AG08396 (cell line): Measurements from ENCODE around the gene BIN2.
"Not testable (repeated sequence)": the region's sequence is repeated elsewhere in the genome, so short reads cannot be mapped to it uniquely, and the experiment has no call there.

Experiments
- DNase-seq: peaks from one replicate; pipeline ENCODE4 v3.0.0; 2012; ENCODE audit warnings: low spot score, mixed read lengths

The BIN2 gene

GRCh38 chr12:51345681-51346080 is 21.7 kb upstream of the BIN2 start:
- peak; percentile 35 for DNase-seq

GRCh38 chr12:51343201-51343600 is 19.2 kb upstream of the BIN2 start:
- no peak for DNase-seq

DNA sequence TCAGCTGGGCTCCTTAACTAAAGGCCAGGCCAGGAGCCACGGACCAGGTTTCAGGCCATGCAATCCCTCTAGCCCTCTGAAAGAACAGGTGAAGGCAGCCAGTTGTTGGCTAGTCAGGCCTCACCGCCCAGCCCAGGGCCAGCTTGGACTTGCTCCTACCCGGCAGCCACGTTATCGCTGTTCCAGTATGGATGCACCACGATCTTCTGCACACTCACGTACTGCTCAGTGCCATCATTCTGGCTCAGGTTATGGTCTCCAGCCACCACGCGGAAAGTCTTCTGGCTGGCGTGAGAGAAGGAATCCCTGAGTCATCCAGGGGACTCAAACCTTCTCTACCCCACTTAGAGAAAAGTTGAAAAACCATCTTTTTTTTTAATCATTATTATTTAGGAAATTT is 18.4 kb upstream of the BIN2 start:
- DNase-seq, result no peak

DNA sequence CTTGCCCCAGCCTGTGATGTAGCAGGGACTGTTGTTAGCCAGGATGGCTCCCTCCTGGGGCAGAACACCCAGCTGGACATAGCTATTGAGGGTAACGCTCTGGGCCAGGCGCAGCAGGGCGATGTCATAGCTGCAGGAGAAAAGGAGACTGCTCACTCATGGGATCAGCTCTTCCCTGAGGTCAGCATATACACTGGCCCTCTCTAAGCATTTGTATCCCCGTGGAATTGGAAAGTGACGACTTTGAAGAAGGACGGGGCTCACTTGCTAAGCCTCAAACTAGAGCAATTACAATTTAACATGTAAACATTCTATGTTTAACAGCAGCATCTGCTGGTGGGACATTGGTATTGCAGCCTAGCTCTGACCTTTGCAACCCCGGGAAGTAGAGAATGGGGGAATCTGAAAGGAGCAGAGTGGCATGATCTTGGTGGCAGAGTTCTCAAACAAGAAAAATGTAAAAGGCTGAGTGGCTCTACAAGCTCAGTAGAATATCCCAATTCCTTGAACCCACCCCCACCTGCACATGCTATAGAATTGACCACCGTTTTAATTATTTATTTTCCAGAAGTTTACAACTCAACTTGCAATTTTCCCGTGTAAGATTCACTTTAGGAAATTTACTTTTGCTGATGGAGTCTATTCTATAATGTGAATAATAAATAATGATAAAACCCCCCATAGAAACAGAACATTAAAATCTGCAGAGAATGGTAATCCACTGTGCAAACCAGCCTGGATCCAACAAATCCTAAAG is 17.5 kb upstream of the BIN2 start:
- peak; percentile 77 for DNase-seq

DNA sequence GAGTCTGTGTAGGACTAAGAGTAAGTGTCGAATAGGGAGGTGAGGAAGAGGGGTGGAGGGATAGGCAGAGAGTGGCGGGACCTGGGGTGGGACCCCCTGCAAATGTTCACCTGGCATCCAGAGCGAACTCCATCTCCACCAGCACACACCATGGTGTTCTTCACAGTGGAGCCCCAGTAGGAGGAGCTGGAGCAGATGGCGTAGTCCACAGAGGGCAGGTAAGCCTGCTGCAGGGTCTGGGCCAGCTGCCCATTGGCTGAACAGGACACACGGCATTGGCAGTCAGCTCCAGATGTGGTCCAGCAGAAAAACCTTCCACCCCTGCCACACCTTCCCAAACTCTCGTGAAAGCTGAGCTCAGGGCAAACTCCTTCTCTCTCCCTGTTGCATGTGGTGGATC is 15.8 kb upstream of the BIN2 start:
- DNase-seq, result no peak

DNA sequence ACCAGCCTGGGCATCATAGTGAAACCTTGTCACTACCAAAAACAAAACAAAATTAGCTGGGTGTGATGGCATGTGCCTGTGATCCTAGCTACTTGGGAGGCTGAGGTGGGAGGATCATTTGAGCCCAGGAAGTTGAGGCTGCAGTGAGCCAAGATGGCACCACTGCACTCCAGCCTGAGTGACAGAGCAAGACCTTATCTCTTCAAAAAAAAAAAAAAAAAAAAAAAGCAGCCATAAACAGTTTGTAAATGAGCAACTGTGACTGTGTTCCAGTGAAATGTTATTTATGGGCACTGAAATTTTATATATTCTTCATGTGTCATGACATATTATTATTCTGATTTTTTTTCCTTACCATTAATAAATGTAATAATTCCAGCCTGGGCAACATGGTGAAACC is 13.4 kb upstream of the BIN2 start:
- DNase-seq, result not testable (repeated sequence)

- no peak for DNase-seq
Measured at GRCh38 chr12:51335931-51336330, 12.0 kb upstream of the BIN2 start.

GRCh38 chr12:51334764-51335163 is 10.8 kb upstream of the BIN2 start:
- DNase-seq, result no peak

- no peak for DNase-seq
Measured at GRCh38 chr12:51333536-51333935, 9.6 kb upstream of the BIN2 start.

DNA sequence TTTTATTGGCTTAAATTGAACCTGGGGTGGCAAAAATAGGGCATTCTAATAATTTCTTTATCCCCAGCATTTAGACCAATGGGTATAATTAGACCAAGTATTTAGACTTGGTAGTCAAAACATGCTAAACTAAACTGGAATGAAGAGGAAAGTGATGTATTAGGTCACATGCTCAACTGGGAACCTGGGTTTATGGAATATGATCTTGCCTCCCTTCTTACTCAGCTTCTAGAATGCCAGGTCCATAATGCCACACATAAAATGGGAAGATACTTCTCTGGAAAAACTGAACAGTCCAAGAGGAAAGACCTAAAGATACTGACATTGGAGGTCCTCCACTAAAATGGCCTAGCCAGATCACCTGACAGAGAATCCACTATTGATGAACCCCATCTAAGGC is 6.2 kb upstream of the BIN2 start:
- no peak for DNase-seq

DNA sequence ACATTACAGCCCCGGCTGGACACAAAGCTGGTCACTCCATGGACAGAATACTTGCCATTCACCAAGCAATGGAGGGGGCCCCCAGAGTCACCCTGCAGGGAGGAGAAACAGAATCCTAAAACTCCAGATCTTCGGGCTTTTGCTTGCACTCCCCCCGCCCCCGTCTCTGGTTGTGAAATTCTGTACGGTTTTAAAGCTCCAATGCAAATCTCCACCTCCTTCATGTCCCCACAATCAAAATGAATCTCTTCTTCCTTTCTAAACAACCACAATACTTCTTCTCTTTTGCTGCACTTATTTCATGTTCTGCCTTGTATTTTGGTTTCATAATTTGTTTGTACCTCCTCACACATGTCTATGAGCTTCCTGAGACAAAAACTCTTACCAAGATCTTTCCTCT is 5.8 kb upstream of the BIN2 start:
- DNase-seq, result no peak

GRCh38 chr12:51328587-51328986 is 4.6 kb upstream of the BIN2 start:
- no peak for DNase-seq

DNA sequence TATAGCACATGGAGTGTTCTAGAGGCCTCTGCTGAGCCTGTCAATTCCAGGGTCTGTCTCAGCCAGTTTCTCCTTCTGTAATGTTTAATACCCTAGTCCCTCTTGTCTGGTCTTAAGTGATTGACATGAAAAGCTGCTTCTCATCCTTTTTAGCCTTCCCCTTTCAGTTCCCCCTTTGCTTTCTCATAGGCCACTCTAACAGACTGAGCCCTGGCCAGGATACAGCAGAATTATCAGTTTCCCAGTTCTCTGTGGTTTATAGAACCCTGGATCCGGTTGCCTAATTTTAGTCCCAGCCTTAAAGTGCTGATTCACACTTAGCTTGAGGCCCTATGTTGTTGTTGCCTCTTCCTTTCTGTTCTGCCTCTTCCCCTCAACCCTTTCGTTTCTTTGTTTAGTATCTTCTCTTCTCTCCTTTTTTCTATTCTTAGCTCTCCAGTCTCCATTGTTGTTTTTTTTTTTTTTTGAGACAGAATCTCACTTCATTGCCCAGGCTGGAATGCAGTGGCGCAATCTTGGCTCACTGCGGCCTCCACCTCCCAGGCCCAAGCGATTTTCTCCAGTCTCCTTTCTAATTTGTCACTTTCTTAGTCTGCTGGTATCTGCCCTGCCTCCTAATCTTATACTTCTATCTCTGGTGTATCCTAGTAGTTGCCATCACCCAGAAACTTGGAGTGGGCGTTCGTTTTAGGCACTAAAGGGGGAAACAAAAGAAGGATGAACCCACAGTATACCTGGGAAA is 2.9 kb upstream of the BIN2 start:
- peak; percentile 52 for DNase-seq

DNA sequence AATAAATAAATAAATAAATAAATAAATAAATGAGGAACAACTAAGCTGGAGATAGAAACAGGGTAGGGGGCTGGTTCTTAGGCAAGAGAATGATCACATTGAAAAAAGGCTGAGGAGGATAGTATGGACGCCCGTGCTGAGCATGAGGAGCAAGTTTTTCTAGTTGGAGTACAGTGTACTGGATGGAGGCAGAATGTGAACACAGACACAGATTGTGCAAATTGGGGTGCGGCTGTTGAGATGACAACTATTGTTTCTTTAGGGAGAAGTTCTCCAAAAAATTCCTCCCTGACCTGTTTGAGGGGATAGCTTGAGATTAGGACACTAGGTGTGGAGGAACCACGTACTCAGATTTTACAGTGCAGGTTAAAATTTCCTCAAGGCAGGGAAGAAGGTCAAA is 979 bp upstream of the BIN2 start:
- DNase-seq, result no peak

- DNase-seq, result no peak
Measured at GRCh38 chr12:51323317-51323960, 535 bp downstream of the BIN2 start.

- DNase-seq, result no peak
Measured at GRCh38 chr12:51322452-51322851, 1.5 kb downstream of the BIN2 start.

DNA sequence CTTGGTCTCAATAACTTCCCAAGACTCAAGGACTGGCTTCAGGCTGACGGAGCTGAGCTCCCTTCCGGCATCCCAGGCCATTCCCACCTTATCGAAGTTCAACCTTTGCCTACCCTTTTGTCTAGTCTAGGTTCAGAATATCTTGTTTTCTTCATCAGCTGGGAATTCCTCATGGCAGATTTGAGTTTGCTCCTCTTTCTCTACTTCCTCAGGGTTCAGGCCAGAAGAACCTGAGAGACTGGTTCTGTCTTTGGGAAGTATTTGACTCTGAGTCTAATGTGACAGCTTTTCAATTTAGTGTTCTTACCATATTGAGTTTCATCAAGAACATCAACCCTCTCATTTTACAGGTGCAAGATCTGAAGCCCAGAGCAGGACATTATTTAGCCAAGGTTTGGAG is 2.1 kb downstream of the BIN2 start:
- DNase-seq, result no peak

DNA sequence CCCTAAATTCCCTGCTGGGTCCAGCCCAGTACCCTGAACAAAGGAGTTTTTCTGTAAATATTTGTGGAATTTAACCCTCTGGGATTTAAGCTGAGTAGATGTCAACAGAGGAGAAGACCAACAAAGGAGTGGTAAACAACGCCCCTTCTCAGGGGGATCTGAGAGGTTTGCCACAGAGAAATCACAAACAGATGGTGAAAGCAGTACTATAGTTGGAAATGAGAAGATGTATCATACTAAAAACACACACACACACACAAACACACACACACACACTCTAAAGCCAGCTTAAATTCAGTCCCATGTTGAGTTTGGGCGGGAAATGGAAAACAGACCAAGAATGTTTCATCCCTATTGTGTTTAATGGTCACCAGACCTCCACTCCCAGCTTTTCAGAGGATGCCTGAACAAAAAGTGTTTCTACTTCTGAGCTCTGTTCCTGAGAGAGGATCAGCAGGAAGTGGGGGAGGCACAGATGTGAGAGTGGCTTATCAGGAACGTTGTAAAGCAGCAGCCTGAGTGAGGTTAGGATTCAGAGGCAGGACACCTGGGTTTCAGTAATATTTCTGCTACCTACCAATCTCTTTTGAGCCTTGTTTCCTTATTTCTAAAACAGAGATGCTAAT is 3.2 kb downstream of the BIN2 start:
- no peak for DNase-seq

GRCh38 chr12:51320311-51320694 is 3.7 kb downstream of the BIN2 start:
- DNase-seq, result no peak

DNA sequence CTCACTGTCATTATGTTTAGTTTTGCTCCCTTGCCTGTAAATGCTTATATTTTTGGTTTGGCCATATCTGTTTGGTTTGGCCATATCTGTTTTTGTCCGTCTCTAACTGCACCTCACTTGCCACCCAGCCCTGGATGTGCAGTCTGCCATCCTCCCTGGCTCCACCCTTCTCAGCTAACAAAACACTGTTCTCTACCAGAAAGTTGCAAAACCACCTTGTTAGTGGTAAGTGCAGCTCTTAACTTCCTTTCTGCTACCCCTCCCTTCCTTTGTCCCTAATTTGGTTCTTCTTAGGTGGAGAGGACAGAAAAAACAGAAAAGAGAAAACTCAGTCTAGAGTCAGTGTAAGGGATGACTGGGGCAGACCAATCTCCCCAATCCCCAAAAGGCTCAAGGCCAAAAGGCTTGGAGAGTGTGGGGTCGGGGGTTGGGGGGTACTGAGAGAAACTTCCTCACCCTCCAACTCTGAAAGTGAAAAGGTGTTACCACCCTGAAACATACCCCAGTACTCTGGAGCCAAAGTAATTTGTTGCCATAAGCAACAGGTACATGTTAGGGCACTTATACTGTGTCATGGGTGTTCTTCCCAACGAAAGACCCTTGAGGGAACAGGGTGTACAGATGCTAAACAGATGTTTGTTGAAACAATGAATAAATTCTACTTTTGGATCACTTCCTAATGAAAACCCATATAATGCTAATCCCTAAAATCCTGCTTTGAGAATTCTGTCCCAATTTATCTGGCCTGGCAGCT is 5.0 kb downstream of the BIN2 start:
- no peak for DNase-seq

GRCh38 chr12:51318057-51318806 is 5.7 kb downstream of the BIN2 start:
- DNase-seq, result not testable (repeated sequence)
